Osteoblast (primary cell): Measurements from ENCODE around the gene ARHGEF18. TPM values are rescaled to one million over a fixed set of nuclear protein-coding genes. Genes with fewer than 3 reads are reported as not detected.
"Not testable (repeated sequence)": the region's sequence is repeated elsewhere in the genome, so short reads cannot be mapped to it uniquely, and the experiment has no call there.

Experiments
- DNase-seq: peaks from one replicate; pipeline ENCODE4 v3.0.0; 2011; ENCODE audit warnings: low spot score, mixed read lengths; ENCODE audit not compliant: insufficient read length; ENCODE audit errors: missing footprints
- H2AFZ ChIP-seq: 2 replicates; pipeline ENCODE4 v1.6.0; 2011; ENCODE audit warnings: mild to moderate bottlenecking, low read length
- H3K27ac ChIP-seq: 2 replicates; pipeline ENCODE4 v1.5.1; 2011; ENCODE audit warnings: mild to moderate bottlenecking, low read depth, low read length, moderate library complexity
- H3K27me3 ChIP-seq: 2 replicates; pipeline ENCODE4 v1.6.0; 2012; ENCODE audit warnings: mild to moderate bottlenecking, control low read depth, inconsistent platforms, low read length, moderate library complexity; ENCODE audit not compliant: insufficient read depth
- H3K36me3 ChIP-seq: 2 replicates; pipeline ENCODE4 v1.5.1; 2011; ENCODE audit warnings: mild to moderate bottlenecking, low read length, control low read depth, moderate library complexity; ENCODE audit not compliant: insufficient read depth
- H3K4me1 ChIP-seq: 2 replicates; pipeline ENCODE4 v1.5.1; 2011; ENCODE audit warnings: mild to moderate bottlenecking, low read length, control low read depth, moderate library complexity; ENCODE audit not compliant: insufficient read depth
- H3K4me2 ChIP-seq: 2 replicates; pipeline ENCODE4 v1.6.0; 2011; ENCODE audit warnings: mild to moderate bottlenecking, low read length; ENCODE audit not compliant: insufficient read depth
- H3K4me3 ChIP-seq: fragments of 200-600 bp; sonication (generic); 3 replicates; pipeline ENCODE4 v1.5.1; 2012; ENCODE audit warnings: mild to moderate bottlenecking, low read length, inconsistent platforms; ENCODE audit not compliant: insufficient read depth
- H3K79me2 ChIP-seq: 2 replicates; pipeline ENCODE4 v1.6.0; 2012; ENCODE audit warnings: mild to moderate bottlenecking, low read length, control low read depth, inconsistent platforms; ENCODE audit not compliant: insufficient read depth
- H3K9me3 ChIP-seq: 2 replicates; pipeline ENCODE4 v1.5.1; 2011; ENCODE audit warnings: low read depth, low read length, control low read depth
- H4K20me1 ChIP-seq: 2 replicates; pipeline ENCODE4 v1.6.0; 2012; ENCODE audit warnings: mild to moderate bottlenecking, low read length, control low read depth; ENCODE audit not compliant: insufficient read depth
- total RNA-seq: library from RNA; depleted of rRNA; stranded (reverse); fragments of >200 nt; gene quantifications from 2 replicates; pipeline ENCODE4 v1.2.3, GENCODE V29; 2012
- TF ChIP-seq, protein P1 (sequence below): IDR thresholded peaks from 2 replicates; pipeline ENCODE4 v1.5.1; 2011; ENCODE audit warnings: mild to moderate bottlenecking, low read depth, low read length, moderate library complexity; ENCODE audit errors: extremely low read depth

Gene ARHGEF18
- total RNA-seq, 1 donor: 44.5 TPM

DNA sequence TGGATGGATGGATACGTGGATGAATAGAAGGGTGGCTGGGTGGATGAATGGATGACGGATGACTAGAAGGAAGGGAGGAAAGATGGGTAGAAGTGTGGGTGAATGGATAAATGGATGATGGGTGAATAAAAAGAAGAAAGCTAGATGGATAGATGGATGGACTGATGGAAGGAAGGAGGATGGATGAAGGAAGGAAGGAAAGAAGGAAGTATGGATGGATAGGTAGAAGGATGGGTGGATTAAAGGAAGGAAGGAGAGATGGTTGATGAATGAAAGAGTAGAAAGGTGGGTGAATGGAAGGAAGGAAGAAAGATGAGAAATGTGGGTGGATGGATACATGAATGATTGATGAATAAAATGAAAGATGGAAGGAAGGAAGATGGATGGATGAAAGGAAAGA, 14.5 kb downstream of the ARHGEF18 start:
- Histone ChIP-seq H3K27me3 (peaks cover 6% of the 10 kb centered on the region), H2AFZ (no peak overlapping the region), H3K4me2 (no peak overlapping the region), H3K9me3 (no peaks in the 10 kb centered on the region), H3K36me3 (no peaks in the 10 kb centered on the region), H3K27ac (no peak overlapping the region), H4K20me1 (no peaks in the 10 kb centered on the region), H3K4me1 (peaks cover under 1% of the 10 kb centered on the region), H3K4me3 (no peak overlapping the region), H3K79me2 (no peaks in the 10 kb centered on the region)
- TF ChIP-seq, protein P1, sequence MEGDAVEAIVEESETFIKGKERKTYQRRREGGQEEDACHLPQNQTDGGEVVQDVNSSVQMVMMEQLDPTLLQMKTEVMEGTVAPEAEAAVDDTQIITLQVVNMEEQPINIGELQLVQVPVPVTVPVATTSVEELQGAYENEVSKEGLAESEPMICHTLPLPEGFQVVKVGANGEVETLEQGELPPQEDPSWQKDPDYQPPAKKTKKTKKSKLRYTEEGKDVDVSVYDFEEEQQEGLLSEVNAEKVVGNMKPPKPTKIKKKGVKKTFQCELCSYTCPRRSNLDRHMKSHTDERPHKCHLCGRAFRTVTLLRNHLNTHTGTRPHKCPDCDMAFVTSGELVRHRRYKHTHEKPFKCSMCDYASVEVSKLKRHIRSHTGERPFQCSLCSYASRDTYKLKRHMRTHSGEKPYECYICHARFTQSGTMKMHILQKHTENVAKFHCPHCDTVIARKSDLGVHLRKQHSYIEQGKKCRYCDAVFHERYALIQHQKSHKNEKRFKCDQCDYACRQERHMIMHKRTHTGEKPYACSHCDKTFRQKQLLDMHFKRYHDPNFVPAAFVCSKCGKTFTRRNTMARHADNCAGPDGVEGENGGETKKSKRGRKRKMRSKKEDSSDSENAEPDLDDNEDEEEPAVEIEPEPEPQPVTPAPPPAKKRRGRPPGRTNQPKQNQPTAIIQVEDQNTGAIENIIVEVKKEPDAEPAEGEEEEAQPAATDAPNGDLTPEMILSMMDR: no peak
- no peak for DNase-seq

DNA sequence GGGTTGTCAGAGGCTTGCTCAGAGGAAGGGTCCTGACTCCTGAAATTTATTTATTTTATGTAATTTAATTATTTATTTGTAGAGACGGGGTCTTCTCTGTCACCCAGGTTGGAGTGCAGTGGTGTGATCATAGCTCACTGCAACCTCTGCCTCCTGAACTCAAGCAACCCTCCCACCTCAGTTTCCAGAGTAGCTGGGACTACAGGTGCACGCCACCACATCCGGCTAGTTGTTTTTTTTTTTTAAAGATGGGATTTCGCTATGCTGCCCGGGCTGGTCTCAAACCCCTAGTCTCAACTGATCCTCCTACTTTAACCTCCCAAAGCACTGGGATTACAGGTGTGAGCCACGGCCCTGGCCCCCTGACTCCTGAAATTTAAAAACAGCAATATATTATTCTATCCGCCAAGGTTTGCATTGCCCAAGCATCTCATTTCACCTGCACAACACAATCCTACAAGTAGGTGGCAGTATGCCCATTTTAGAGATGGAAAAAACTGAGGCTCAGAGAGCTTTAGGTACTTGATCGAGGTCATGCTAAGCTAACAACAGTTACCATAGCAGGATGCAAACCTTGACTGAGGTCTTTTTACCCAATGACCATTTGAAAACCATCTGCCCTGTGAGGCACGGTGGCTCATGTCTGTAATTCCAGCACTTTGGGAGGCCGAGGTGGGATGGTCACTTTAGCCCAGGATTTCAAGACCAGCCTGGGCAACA, 18.1 kb downstream of the ARHGEF18 start:
- Histone ChIP-seq H3K79me2 (no peaks in the 10 kb centered on the region), H3K27me3 (peaks cover 3% of the 10 kb centered on the region), H3K36me3 (no peaks in the 10 kb centered on the region), H3K9me3 (no peaks in the 10 kb centered on the region), H3K27ac (no peak overlapping the region), H3K4me2 (no peak overlapping the region), H2AFZ (no peak overlapping the region), H3K4me3 (no peak overlapping the region), H4K20me1 (no peaks in the 10 kb centered on the region), H3K4me1 (peaks cover 7% of the 10 kb centered on the region)
- DNase-seq: no peak
- TF ChIP-seq, protein P1: peak; percentile 26

DNA sequence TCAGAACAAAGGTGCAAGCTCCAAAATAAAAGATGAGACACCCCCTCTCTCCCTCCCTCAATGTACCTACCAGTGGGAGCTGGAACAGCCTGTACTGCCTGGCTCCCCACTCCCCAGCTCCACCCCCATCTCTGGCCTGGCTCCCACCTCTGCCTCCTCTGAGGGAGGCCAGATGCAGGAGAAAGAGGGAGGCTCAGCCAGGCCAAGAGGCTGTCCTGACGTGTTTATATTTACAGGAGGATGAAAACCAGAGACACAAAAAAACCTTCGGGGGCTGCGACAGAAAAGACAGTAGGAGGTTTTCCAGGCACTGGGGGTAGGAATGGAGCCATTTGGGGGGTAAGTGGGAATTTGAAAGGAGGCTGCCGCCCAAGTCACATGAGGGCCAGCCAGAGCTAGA, 19.7 kb downstream of the ARHGEF18 start:
- DNase-seq: no peak
- peaks cover 2% of the 10 kb centered on the region for H3K27me3 ChIP-seq
- peak overlapping the region; percentile 42 for H3K27ac ChIP-seq
- no peaks in the 10 kb centered on the region for H3K9me3 ChIP-seq
- H3K4me2 ChIP-seq: peak overlapping the region; percentile 20
- H3K36me3 ChIP-seq: no peaks in the 10 kb centered on the region
- no peak overlapping the region for H3K4me3 ChIP-seq
- peak overlapping the region; percentile 75 for H2AFZ ChIP-seq
- H4K20me1 ChIP-seq: no peaks in the 10 kb centered on the region
- TF ChIP-seq, protein P1: no peak
- H3K4me1 ChIP-seq: peaks cover 7% of the 10 kb centered on the region
- H3K79me2 ChIP-seq: no peaks in the 10 kb centered on the region

DNA sequence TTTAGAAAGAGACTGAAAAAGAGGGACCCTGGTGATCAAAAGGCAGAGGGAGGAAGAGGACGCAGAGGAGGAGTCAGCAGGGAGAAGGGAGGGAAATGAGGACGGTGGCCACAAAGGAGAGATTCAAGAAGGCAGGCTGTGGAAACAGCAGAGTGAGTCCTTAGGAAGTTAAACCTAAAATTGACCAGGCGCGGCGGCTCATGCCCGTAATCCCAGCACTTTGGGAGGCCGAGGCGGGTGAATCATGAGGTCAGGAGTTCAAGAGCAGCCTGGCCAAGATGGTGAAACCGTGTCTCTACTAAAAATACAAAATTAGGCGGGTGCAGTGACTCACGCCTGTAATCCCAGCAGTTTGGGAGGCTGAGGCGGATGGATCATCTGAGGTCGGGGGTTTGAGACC, 20.1 kb downstream of the ARHGEF18 start:
- not testable (repeated sequence) for H3K9me3 ChIP-seq, H4K20me1 ChIP-seq, H3K79me2 ChIP-seq, H3K36me3 ChIP-seq, H3K27me3 ChIP-seq, H3K4me1 ChIP-seq, H3K4me3 ChIP-seq, DNase-seq
- peak overlapping the region; percentile 20 for H3K4me2 ChIP-seq
- peak overlapping the region; percentile 75 for H2AFZ ChIP-seq
- H3K27ac ChIP-seq: peak overlapping the region; percentile 42
